ENCODE data around the gene GABARAPL1. TPM values are rescaled to one million over a fixed set of nuclear protein-coding genes. Genes with fewer than 3 reads are reported as not detected.
A peak's percentile ranks its signal among the peaks of the same experiment; 100 is the strongest.

Gene GABARAPL1
- total RNA-seq, 2 experiments from 2014 or later = 50.9 to 56.2 TPM

DNA sequence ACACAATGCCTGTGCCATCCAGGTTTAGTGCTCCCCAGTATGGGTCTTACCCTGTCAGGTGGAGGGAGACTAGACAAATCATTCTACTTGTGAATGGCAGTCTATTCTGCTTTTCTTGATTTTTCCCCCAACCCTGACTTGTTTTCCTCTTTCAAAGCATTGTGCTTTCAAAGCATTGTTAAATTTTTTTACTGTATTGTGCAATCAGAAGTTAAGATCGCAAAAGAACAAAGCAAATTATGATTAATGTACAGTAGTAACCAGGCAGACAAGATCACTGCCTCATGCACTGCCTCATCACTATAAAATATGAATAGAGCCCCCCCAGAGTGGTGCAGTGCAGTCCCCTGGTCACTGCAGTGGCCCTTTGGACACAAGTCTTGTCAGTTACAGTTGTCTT is 14.1 kb downstream of the GABARAPL1 start:
- peaks cover 5% of the 10 kb centered on the region for H3K9me3 Mint-ChIP-seq
- H3K27me3 Mint-ChIP-seq = no peaks in the 10 kb centered on the region
- POLR2A ChIA-PET = no interaction called here
- DNase-seq = no peak
- ATAC-seq (ENCODE audit: low read depth) = no peak
- H3K4me1 Mint-ChIP-seq = peaks cover 9% of the 10 kb centered on the region
- peaks cover 39% of the 10 kb centered on the region for H3K36me3 Mint-ChIP-seq
- H3K4me3 Mint-ChIP-seq = no peak overlapping the region
- no peak overlapping the region for H3K27ac Mint-ChIP-seq

DNA sequence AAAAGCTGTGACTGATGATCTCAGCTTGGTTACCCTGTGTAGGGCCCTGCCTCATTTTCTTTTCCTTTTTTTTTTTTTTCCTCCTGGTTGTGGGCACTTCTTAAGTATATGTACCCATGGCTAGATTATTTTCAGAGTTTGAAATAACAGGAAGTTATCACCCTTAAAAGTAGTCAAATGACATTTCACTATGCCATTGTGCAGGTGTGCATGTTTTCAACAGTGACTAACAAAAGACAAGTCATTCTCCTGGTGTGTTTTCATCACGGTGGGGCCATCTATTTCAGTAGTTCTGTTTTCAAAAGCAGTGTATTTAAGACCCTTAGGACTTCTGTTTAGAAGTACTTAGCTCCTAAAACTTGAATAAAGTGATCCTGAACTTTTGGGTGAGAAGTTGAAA is 15.0 kb downstream of the GABARAPL1 start:
- Mint-ChIP-seq H3K9me3 (peaks cover 5% of the 10 kb centered on the region), H3K27me3 (no peaks in the 10 kb centered on the region), H3K36me3 (peaks cover 30% of the 10 kb centered on the region), H3K4me1 (peaks cover 9% of the 10 kb centered on the region), H3K27ac (no peak overlapping the region), H3K4me3 (no peak overlapping the region)
- DNase-seq = no peak
- no peak for ATAC-seq (ENCODE audit: low read depth)
- POLR2A ChIA-PET = interaction anchor here (0.5 kb wide), 1 partner anchor 750 kb away, joined by 4 read pairs; no protein-coding TSS in a partner anchor

DNA sequence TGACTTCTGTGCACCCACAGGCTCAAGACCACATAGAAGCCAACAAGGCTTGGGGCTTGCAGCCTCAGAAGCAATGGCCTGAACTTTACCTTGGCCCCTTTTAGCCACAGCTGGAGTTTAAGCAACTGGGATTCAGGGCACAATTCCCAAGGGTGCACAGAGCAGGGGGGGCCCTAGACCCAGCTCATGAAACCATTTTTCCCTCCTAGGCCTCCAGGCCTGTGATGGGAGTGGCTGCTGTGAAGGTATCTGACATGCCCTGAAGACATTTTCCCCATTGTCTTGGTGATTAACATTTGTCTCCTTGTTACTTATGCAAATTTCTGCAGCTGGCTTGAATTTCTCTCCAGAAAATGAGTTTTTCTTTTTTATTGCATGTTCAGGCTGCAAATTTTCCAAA is 21.9 kb downstream of the GABARAPL1 start:
- DNase-seq (no peak), ATAC-seq (ENCODE audit: low read depth) (no peak)
- Mint-ChIP-seq H3K4me3 (no peak overlapping the region), H3K9me3 (peaks cover 15% of the 10 kb centered on the region), H3K36me3 (peaks cover 16% of the 10 kb centered on the region), H3K4me1 (peaks cover 14% of the 10 kb centered on the region), H3K27ac (no peak overlapping the region), H3K27me3 (no peaks in the 10 kb centered on the region)
- POLR2A ChIA-PET = interaction anchor here (0.6 kb wide), 1 partner anchor 84 kb away, joined by 3 read pairs; no protein-coding TSS in a partner anchor

DNA sequence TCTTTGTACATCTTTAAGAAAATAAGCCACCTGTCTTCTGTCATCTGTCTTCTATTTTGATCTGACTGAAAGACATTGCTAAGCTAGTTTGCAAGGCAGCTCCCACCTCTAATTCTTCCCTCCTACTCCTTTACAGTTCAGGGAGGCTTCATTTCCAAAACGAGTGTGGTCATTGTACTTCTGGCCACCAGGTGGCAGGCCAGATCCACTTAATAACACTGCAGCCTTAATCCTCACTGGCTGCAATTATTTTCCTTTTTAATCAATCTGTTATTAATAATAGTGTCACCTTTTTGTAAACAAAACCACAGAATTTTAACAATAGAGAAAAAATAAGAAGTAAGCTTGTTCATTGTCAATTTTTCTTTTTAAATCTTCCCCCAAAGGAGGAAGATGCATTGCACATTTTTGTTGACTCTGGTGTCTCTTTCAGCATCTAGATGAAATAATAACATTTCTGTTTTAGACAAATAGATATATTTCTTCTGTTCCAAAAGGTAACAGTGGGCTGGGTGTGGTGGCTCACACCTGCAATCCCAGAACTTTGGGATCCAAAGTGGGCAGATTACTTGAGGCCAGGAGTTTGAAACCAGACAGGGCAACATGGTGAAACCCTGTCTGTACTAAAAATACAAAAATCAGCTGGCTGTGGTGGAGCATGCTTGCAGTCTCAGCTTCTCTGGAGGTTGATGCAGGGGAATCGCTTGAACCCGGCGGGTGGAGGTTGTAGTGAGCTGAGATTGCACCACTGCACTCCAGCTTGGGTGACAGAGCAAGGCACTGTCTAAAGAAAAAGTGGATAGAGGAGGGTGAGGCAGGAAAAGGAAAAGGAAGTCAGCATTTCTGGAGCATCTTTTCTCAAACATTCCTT is 23.3 kb downstream of the GABARAPL1 start:
- peak; percentile 47 for ATAC-seq (ENCODE audit: low read depth)
- no peak overlapping the region for H3K27ac Mint-ChIP-seq
- POLR2A ChIA-PET = interaction anchor here (0.6 kb wide), 1 partner anchor 45 kb away, joined by 3 read pairs; no protein-coding TSS in a partner anchor

DNA sequence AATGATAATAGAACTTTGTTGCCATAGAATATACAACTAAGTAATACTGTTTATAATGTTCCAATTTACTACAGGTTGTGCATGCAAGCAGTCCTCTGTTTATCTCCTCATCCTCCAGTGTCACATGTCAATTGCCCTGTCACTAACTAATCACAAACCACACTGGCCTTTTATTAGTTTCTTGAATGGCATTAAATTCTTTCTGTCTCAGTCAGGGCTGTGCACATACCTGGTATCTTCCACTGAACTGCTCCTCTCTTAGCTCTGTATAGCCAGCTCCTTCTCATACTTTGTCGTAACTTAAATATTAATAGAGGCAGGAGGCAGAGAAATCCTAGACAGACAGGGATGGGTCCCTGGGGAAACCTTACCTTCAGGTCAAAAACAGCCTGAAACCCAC is 24.0 kb downstream of the GABARAPL1 start:
- Mint-ChIP-seq H3K27me3 (peaks cover 2% of the 10 kb centered on the region), H3K27ac (peak overlapping the region; percentile 45), H3K4me3 (no peak overlapping the region), H3K9me3 (peaks cover 15% of the 10 kb centered on the region), H3K4me1 (peaks cover 14% of the 10 kb centered on the region), H3K36me3 (peaks cover 16% of the 10 kb centered on the region)
- DNase-seq = no peak
- POLR2A ChIA-PET = no interaction called here
- ATAC-seq (ENCODE audit: low read depth) = no peak

More for the DNA sequence above, 23.3 kb downstream of the GABARAPL1 start:
- Mint-ChIP-seq H3K4me3 (no peak overlapping the region), H3K4me1 (peaks cover 14% of the 10 kb centered on the region), H3K36me3 (peaks cover 16% of the 10 kb centered on the region), H3K9me3 (peaks cover 15% of the 10 kb centered on the region), H3K27me3 (no peaks in the 10 kb centered on the region)
- DNase-seq = no peak

DNA sequence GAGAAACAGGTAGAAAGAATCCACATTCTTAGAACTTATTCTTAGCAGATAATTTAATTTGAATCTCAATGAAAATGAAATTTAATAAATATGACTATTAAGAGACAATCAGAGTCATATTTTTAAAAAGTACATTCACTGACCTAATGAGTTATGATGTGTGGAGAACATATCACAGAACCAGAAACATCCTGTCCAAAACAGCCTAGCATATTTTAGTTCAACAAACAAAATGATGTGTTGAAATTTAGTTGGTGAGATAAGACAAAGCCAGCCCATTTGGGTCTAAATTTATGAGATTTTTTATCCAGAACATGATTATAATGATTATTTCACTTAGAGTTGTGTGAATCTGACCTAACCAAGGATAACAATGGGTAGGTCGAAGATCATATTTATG is 25.8 kb downstream of the GABARAPL1 start:
- Mint-ChIP-seq H3K27ac (no peak overlapping the region), H3K9me3 (peaks cover 14% of the 10 kb centered on the region), H3K27me3 (peaks cover 2% of the 10 kb centered on the region), H3K36me3 (peaks cover 20% of the 10 kb centered on the region), H3K4me1 (peaks cover 26% of the 10 kb centered on the region), H3K4me3 (no peak overlapping the region)
- no peak for ATAC-seq (ENCODE audit: low read depth)
- no peak for DNase-seq
- POLR2A ChIA-PET = no interaction called here

DNA sequence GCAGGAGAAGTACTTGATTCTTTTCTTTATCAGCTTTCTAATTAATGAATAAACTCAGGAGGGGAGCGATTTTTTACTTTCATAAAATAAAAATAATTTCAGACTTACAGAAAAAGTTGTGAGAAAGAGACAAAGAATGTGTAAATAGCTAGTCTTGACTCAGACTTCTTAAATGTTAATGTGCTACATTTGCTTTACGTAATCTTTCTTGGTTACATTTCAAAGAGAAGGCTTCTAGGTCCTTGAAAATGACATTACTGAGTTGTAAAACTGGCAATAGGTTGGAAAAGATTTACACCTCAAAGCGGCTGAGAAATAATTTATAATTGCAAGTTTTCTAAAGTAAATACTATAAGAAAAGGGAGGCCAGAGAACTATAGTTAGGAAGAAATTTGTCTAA is 28.6 kb downstream of the GABARAPL1 start:
- POLR2A ChIA-PET = no interaction called here
- peaks cover 2% of the 10 kb centered on the region for H3K27me3 Mint-ChIP-seq
- ATAC-seq (ENCODE audit: low read depth) (no peak), DNase-seq (no peak)
- H3K27ac Mint-ChIP-seq = no peak overlapping the region
- no peaks in the 10 kb centered on the region for H3K9me3 Mint-ChIP-seq
- H3K36me3 Mint-ChIP-seq = peaks cover 8% of the 10 kb centered on the region
- H3K4me3 Mint-ChIP-seq = no peak overlapping the region
- H3K4me1 Mint-ChIP-seq = peaks cover 28% of the 10 kb centered on the region

DNA sequence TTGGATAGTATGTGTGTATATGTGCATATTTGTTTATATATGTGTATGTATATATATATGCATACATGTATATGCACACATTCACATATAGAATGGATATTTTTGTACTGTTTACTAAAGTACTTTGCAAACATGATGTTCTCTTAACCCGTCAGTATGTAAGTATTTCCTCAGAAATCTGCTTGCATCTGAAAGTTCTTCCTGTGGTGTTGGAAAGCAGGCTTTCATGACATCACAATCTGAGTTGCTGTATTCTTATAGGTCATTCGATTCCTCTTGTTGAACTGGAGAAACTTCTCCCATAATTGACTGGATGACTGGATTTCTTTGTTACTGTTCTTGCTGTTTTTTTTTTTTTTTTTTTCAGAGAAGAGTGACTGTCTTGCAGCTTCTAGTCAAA is 29.1 kb downstream of the GABARAPL1 start:
- no peak for DNase-seq
- Mint-ChIP-seq H3K4me3 (no peak overlapping the region), H3K27me3 (peaks cover 2% of the 10 kb centered on the region), H3K4me1 (peaks cover 24% of the 10 kb centered on the region), H3K36me3 (peaks cover 8% of the 10 kb centered on the region), H3K9me3 (no peaks in the 10 kb centered on the region), H3K27ac (no peak overlapping the region)
- no peak for ATAC-seq (ENCODE audit: low read depth)
- POLR2A ChIA-PET = no interaction called here

DNA sequence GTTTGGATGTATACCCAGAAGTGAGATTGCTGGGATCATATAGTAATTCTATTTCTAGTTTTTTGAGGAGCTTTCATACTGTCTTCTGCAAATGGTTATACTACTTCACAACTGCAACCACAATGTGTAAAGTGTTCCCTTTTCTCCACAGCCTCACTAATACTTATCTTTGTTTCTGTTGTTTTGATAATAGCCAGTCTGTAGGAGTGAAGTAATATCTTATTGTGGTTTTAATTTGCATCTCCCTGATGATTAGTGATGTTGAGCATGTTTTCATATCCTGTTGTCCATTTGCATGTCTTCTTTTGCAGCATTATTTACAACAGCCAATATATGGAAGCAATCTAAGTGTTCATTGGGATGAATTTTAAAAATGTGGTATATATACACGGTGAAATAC is 29.9 kb downstream of the GABARAPL1 start:
- ATAC-seq (ENCODE audit: low read depth) = no peak
- DNase-seq = no peak
- Mint-ChIP-seq H3K9me3 (no peaks in the 10 kb centered on the region), H3K4me3 (peak overlapping the region; percentile 29), H3K27me3 (peaks cover 2% of the 10 kb centered on the region), H3K27ac (peak overlapping the region; percentile 4), H3K4me1 (peaks cover 18% of the 10 kb centered on the region), H3K36me3 (peaks cover 5% of the 10 kb centered on the region)
- POLR2A ChIA-PET = no interaction called here

DNA sequence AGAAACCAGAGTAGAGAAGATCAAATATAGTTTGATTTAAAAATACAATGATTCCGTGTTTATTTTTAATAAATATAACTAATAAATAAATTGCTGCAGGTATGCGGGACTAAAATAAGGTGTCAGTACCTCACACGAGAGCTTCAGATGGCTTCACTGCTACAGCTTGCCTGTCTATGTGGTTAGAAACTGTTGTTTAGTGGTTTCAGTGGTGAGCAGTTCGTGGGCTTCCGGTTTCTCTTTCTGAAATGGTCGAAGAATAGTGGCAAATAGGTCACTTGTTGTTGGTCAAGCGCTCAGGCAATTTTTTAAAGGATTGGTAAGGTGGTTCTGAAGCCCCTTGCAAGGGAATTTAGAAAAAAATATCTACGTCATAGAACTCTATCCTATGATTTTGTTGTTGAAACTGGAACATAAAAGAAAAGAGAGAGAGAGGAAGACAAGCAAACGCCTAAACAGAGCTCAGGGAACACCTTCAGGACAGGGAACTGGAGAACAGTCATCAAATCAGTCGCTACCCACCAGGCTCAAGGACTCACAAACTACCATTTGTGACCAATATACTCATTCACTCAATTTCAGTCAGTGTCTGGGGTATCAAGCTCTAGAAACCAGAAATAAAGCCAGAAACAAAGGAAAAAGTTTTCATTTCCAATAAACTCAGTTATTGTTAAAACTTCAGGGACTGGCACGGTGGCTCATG is 31.3 kb downstream of the GABARAPL1 start:
- H3K9me3 Mint-ChIP-seq = no peaks in the 10 kb centered on the region
- H3K4me1 Mint-ChIP-seq = peaks cover 23% of the 10 kb centered on the region
- peak; percentile 47 for ATAC-seq (ENCODE audit: low read depth)
- POLR2A ChIA-PET = interaction anchor here (0.6 to 1.1 kb wide), 2 partner anchors 60 to 239 kb away, joined by 3 read pairs; no protein-coding TSS in a partner anchor
- DNase-seq = no peak
- peak overlapping the region; percentile 83 for H3K27ac Mint-ChIP-seq
- H3K27me3 Mint-ChIP-seq = peaks cover 2% of the 10 kb centered on the region
- peak overlapping the region; percentile 77 for H3K4me3 Mint-ChIP-seq
- peaks cover 7% of the 10 kb centered on the region for H3K36me3 Mint-ChIP-seq

DNA sequence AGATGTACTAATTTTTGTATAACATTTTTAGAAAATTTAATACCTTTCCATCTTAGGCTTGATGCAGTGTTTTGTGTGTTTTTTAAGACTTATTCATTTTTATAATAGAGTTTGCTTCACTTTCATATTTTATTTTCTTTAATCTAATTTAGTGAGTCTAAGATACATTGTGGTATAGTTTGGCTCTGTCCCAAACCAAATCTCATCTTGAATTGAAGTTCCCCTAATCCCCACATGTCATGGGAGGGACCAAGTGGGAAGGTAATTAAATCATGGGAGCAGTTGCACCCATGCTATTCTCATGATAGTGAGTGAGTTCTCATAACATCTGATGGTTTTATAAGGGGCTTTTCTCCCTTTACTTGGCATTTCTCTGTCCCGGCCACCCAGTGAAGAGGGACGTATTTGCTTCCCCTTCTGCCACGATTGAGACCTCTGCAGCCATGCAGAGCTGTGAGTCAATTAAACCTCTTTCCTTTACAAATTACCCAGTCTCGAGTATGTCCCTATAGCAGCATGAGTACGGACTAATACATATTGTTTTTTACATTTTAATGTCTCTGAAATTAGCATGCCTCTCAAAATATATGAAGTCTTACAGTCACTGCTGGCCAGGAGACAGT is 34.9 kb downstream of the GABARAPL1 start:
- peaks cover 2% of the 10 kb centered on the region for H3K9me3 Mint-ChIP-seq
- POLR2A ChIA-PET = interaction anchor here (0.7 kb wide), 1 partner anchor 157 kb away, joined by 3 read pairs; no protein-coding TSS in a partner anchor
- no peak for ATAC-seq (ENCODE audit: low read depth)
- H3K4me1 Mint-ChIP-seq = peaks cover 33% of the 10 kb centered on the region
- no peak for DNase-seq
- H3K27me3 Mint-ChIP-seq = no peaks in the 10 kb centered on the region
- H3K4me3 Mint-ChIP-seq = no peak overlapping the region
- H3K36me3 Mint-ChIP-seq = peaks cover 6% of the 10 kb centered on the region
- no peak overlapping the region for H3K27ac Mint-ChIP-seq

DNA sequence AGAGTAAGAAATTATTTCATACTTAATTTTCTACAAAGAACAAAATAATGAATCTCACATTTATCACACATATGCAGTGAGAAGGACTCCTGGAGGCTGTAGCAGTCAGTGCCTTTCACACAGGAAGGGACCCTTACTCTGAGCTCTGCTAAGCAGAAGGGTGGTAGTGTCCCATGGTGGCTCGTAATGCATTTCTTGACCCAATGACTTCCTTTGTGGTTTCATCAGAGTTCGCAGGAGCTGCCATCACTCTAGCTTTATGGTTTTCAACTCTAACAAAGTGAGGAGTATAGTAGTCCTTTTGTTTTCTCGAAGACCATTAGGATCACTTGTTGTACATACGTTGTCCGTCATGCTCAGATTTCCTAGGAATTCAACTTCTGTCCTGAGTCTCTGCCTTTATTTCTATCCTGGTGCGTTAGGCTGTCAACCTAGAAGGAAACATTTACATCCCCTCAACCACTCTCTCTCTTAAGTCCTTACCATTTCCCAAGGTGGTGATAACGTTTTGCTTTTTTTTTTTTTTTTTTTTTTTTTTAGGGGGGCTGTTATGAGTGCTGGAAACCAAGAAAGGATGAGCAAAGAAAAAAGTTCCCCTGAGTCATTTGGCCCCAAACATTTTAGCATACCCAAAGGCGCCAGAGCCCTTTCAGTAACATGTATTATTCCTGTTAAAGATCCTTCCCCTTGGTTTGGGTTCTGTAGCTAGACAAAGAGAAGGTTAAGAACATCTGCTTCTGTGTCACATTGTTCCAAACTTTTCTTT is 37.2 kb downstream of the GABARAPL1 start:
- ATAC-seq (ENCODE audit: low read depth) (peak; percentile 71), DNase-seq (no peak)
- Mint-ChIP-seq H3K4me3 (peak overlapping the region; percentile 21), H3K36me3 (peaks cover 12% of the 10 kb centered on the region), H3K4me1 (peaks cover 22% of the 10 kb centered on the region), H3K9me3 (peaks cover 12% of the 10 kb centered on the region), H3K27ac (peak overlapping the region; percentile 39), H3K27me3 (no peaks in the 10 kb centered on the region)
- POLR2A ChIA-PET = no interaction called here

DNA sequence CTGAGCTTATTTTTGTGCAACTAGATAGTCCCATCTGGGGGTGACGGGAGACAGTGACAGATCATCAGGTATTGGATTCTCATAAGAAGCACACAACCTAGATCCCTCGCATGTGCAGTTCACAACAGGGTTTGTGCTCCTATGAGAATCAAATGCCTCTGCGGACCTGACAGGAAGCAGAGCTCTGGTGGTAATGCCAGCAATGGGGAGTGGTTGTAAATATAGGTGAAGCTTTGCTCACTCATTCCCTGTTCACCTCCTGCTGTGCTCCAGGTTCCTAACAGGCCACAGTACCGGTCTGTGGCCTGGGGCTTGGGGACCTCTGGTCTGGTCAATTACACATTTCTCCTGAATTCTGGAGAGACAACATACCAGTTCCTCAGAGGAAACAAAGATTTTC is 39.0 kb downstream of the GABARAPL1 start:
- peaks cover 22% of the 10 kb centered on the region for H3K4me1 Mint-ChIP-seq
- POLR2A ChIA-PET = no interaction called here
- DNase-seq = no peak
- peaks cover 15% of the 10 kb centered on the region for H3K36me3 Mint-ChIP-seq
- H3K27me3 Mint-ChIP-seq = no peaks in the 10 kb centered on the region
- H3K27ac Mint-ChIP-seq = no peak overlapping the region
- no peak overlapping the region for H3K4me3 Mint-ChIP-seq
- peaks cover 16% of the 10 kb centered on the region for H3K9me3 Mint-ChIP-seq
- ATAC-seq (ENCODE audit: low read depth) = no peak

Data from activated naive CD8-positive, alpha-beta T cell treated with anti-CD3 and anti-CD28 coated beads, Interleukin-2, amount 10 ng/mL, durations not matched to agents 7 days and 5 days (primary cell).